Keratinocyte (primary cell): ENCODE data around the gene PRKX. TPM values are rescaled to one million over a fixed set of nuclear protein-coding genes. Genes with fewer than 3 reads are reported as not detected.

Experiments used
- DNase-seq: peaks from one replicate; pipeline ENCODE4 v3.0.0-alpha.2; 2011; ENCODE audit warnings: low read depth, missing footprints, low spot score
- FAIRE-seq: peaks from 2 replicates; lab custom pipeline; 2011; peaks lifted over from hg19 to GRCh38; lab: Jason Lieb, UNC
- H2AFZ ChIP-seq: 2 replicates; pipeline ENCODE4 v1.6.0; 2012; ENCODE audit warnings: low read length, control low read depth, inconsistent platforms; ENCODE audit not compliant: control insufficient read depth
- H3K27ac ChIP-seq: 2 replicates; pipeline ENCODE4 v1.5.1; 2011; ENCODE audit warnings: low read length; ENCODE audit not compliant: control insufficient read depth, insufficient read depth
- H3K27me3 ChIP-seq: 3 replicates; pipeline ENCODE4 v1.6.0; 2011; ENCODE audit warnings: low read length; ENCODE audit not compliant: control insufficient read depth, insufficient read depth; ENCODE audit errors: extremely low read depth
- H3K36me3 ChIP-seq, 2 experiments: 2 replicates in 1 of 2; 3 replicates in 1 of 2; pipeline ENCODE4 v1.5.1; 2011; ENCODE audit warnings: low read length in 2 of 2, mild to moderate bottlenecking in 1 of 2; ENCODE audit not compliant: control insufficient read depth in 2 of 2, insufficient read depth in 2 of 2; ENCODE audit errors: extremely low read depth in 1 of 2
- H3K4me1 ChIP-seq: 3 replicates; pipeline ENCODE4 v1.5.1; 2011; ENCODE audit warnings: low read length; ENCODE audit not compliant: control insufficient read depth, insufficient read depth; ENCODE audit errors: extremely low read depth
- H3K4me2 ChIP-seq: 3 replicates; pipeline ENCODE4 v1.6.0; 2011; ENCODE audit warnings: low read depth, low read length; ENCODE audit not compliant: control insufficient read depth, insufficient read depth; ENCODE audit errors: extremely low read depth
- H3K4me3 ChIP-seq, 3 experiments: fragments of 200-600 bp in 1 of 3; sonication (generic) in 1 of 3; 2 replicates in 2 of 3; 3 replicates in 1 of 3; pipeline ENCODE4 v1.5.1; 2011 to 2016; ENCODE audit warnings: low read length in 3 of 3, mild to moderate bottlenecking in 3 of 3, control low read depth in 2 of 3, inconsistent platforms in 1 of 3, low read depth in 1 of 3, mixed read lengths in 1 of 3, mixed run types in 1 of 3, moderate library complexity in 1 of 3; ENCODE audit not compliant: control insufficient read depth in 2 of 3, insufficient read depth in 2 of 3; ENCODE audit errors: extremely low read depth in 1 of 3
- H3K79me2 ChIP-seq: 2 replicates; pipeline ENCODE4 v1.6.0; 2012; ENCODE audit warnings: low read length; ENCODE audit not compliant: control insufficient read depth, insufficient read depth
- H3K9ac ChIP-seq: 3 replicates; pipeline ENCODE4 v1.6.0; 2011; ENCODE audit warnings: low read length; ENCODE audit not compliant: control insufficient read depth, insufficient read depth; ENCODE audit errors: extremely low read depth
- H3K9me1 ChIP-seq: 3 replicates; pipeline ENCODE4 v1.6.0; 2011; ENCODE audit warnings: low read length; ENCODE audit not compliant: control insufficient read depth, insufficient read depth; ENCODE audit errors: extremely low read depth
- H3K9me3 ChIP-seq: 2 replicates; pipeline ENCODE4 v1.5.1; 2012; ENCODE audit warnings: low read depth, low read length; ENCODE audit not compliant: control insufficient read depth
- H4K20me1 ChIP-seq: 3 replicates; pipeline ENCODE4 v1.6.0; 2011; ENCODE audit warnings: low read length; ENCODE audit not compliant: control insufficient read depth, insufficient read depth; ENCODE audit errors: extremely low read depth
- EZH2 ChIP-seq: IDR thresholded peaks from one replicate; pipeline ENCODE4 v1.6.1; 2012; ENCODE audit warnings: inconsistent platforms, mild to moderate bottlenecking, low read length, moderate library complexity
- dilution Hi-C: fragments of 300-500 bp; cut with MboI; formaldehyde crosslinking; loops from one replicate; pipeline ENCODE4 v1.7.0; 2020; ENCODE audit warnings: low sequenced_read_pairs; ENCODE audit not compliant: extremely low pct_ligation_motif_present
- polyA plus RNA-seq, 5 experiments: library from polyadenylated mRNA; depleted of rRNA in 3 of 5; stranded (reverse) in 3 of 5; stranded (forward) in 1 of 5; unstranded in 1 of 5; fragments of >200 nt; gene quantifications; 1 replicate in 1 of 5; 2 replicates in 3 of 5; 3 replicates in 1 of 5; pipeline versions ENCODE4 v1.2.1 to v1.2.3, GENCODE V29; 2011 to 2012; ENCODE audit warnings: missing spikeins in 2 of 5, low read depth in 1 of 5, low replicate concordance in 1 of 5
- TF ChIP-seq, protein P1 (sequence below), 3 experiments: IDR thresholded peaks in 1 of 3; conservative IDR thresholded peaks in 1 of 3; optimal IDR thresholded peaks in 1 of 3; 2 replicates in 2 of 3; 3 replicates in 1 of 3; pipeline versions ENCODE3 to v1.5.1; 2011; ENCODE audit warnings: low read length in 3 of 3, mild to moderate bottlenecking in 3 of 3, moderate library complexity in 2 of 3, control low read depth in 1 of 3, inconsistent platforms in 1 of 3; ENCODE audit not compliant: insufficient read depth in 2 of 3; ENCODE audit errors: extremely low read depth in 1 of 3

PRKX gene
- polyA plus RNA-seq, 1 donor (not counting 4 experiments of a cell fraction or from before 2014, with no cell fraction given), result 39.9 TPM

DNA sequence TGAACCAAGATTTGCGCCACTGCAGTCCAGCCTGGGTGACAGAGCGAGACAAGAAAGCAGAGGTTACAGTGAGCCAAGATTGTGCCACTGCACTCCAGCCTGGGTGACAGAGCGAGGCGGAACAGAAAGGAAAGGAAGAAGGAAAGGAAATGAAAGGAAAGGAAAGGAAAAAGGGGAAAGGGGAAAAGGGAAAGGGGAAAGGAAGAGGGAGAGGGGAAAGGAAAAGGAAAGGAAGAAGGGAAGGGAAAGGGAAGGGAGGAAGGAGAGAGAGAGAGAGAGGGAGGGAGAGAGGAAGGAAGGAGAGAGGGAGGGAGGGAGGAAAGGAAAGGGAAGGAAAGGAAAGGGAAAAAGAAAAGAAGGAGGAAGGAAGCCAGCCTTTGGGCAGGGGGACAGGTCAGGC lies 76.6 kb downstream of the PRKX start:
- H3K4me3 ChIP-seq, result no peak overlapping the region
- dilution Hi-C loops, result no loop called here
- peaks cover 0 to 21% of the 10 kb centered on the region in 2 experiments for H3K36me3 ChIP-seq
- no peak overlapping the region for H3K9ac ChIP-seq
- no peaks in the 10 kb centered on the region for H3K79me2 ChIP-seq
- TF ChIP-seq EZH2, result no peak
- TF ChIP-seq, protein P1, sequence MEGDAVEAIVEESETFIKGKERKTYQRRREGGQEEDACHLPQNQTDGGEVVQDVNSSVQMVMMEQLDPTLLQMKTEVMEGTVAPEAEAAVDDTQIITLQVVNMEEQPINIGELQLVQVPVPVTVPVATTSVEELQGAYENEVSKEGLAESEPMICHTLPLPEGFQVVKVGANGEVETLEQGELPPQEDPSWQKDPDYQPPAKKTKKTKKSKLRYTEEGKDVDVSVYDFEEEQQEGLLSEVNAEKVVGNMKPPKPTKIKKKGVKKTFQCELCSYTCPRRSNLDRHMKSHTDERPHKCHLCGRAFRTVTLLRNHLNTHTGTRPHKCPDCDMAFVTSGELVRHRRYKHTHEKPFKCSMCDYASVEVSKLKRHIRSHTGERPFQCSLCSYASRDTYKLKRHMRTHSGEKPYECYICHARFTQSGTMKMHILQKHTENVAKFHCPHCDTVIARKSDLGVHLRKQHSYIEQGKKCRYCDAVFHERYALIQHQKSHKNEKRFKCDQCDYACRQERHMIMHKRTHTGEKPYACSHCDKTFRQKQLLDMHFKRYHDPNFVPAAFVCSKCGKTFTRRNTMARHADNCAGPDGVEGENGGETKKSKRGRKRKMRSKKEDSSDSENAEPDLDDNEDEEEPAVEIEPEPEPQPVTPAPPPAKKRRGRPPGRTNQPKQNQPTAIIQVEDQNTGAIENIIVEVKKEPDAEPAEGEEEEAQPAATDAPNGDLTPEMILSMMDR (optimal IDR thresholded peaks at IDR 0.05 in 1 of 3, IDR thresholded peaks at IDR 0.05 in 1 of 3, conservative IDR thresholded peaks at IDR 0.05 in 1 of 3; ENCODE audit: extremely low read depth in 1 of 3, insufficient read depth in 2 of 3, low read length in 3 of 3), result no peak
- H4K20me1 ChIP-seq, result no peaks in the 10 kb centered on the region
- H3K4me2 ChIP-seq, result no peak overlapping the region
- H3K27me3 ChIP-seq, result no peaks in the 10 kb centered on the region
- no peaks in the 10 kb centered on the region for H3K9me3 ChIP-seq
- no peak overlapping the region for H3K27ac ChIP-seq
- no peak for FAIRE-seq
- H3K9me1 ChIP-seq, result no peaks in the 10 kb centered on the region
- DNase-seq, result no peak
- H2AFZ ChIP-seq, result no peak overlapping the region
- no peaks in the 10 kb centered on the region for H3K4me1 ChIP-seq

DNA sequence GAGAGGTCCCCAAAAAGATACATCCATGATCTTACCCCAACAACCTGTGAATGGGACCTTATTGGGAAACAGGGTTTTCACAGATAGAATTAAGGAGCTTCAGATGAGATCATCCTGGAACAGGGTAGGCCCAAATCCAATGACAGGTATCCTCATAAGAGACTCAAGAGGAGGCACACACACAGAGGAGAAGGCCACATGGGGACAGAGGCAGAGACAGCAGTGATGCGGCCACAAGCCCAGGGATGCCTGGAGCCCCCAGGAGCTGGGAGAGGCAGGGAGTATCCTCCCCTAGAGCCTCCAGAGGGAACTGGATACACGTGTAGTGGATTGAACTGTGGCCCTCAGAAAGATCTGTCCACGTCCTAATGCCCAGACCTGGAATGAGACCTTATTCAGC lies 82.3 kb downstream of the PRKX start:
- H2AFZ ChIP-seq, result no peak overlapping the region
- peaks cover 0 to 21% of the 10 kb centered on the region in 2 experiments for H3K36me3 ChIP-seq
- H3K4me2 ChIP-seq, result no peak overlapping the region
- no peak overlapping the region for H3K27ac ChIP-seq
- H4K20me1 ChIP-seq, result no peaks in the 10 kb centered on the region
- H3K79me2 ChIP-seq, result no peaks in the 10 kb centered on the region
- TF ChIP-seq, protein P1 (optimal IDR thresholded peaks at IDR 0.05 in 1 of 3, IDR thresholded peaks at IDR 0.05 in 1 of 3, conservative IDR thresholded peaks at IDR 0.05 in 1 of 3; ENCODE audit: extremely low read depth in 1 of 3, insufficient read depth in 2 of 3, low read length in 3 of 3), result no peak
- TF ChIP-seq EZH2, result no peak
- H3K9me1 ChIP-seq, result no peaks in the 10 kb centered on the region
- no peak overlapping the region for H3K9ac ChIP-seq
- dilution Hi-C loops, result no loop called here
- no peak for DNase-seq
- no peaks in the 10 kb centered on the region for H3K27me3 ChIP-seq
- H3K9me3 ChIP-seq, result no peaks in the 10 kb centered on the region
- H3K4me3 ChIP-seq, result no peak overlapping the region
- no peaks in the 10 kb centered on the region for H3K4me1 ChIP-seq
- no peak for FAIRE-seq
